ENCODE results near the gene USP25. TPM values are rescaled to one million over a fixed set of nuclear protein-coding genes. Genes with fewer than 3 reads are reported as not detected.

USP25 gene
- total RNA-seq, 1 donor = 33.7 TPM

DNA sequence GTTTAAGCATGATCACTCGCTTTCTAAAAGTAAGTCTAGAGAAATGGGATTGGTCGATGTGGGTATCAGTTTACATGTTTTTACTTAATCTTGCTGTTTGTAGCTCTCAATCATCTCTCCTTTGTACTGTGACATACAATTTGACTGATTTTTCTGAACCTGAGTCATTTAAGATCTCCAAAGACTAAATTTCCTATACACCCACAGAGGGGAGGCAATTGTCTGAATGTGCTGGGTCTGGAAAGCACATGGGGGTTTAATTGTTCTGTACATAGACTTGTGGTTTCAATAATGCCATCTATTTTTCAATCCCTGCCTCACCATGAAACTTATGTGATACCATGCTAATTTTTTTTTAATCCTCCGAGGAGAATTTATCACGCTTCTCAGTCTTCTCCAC, 65.8 kb downstream of the USP25 start:
- no peak for TF ChIP-seq CTCF (IDR thresholded peaks at IDR 0.05; ENCODE audit: insufficient read depth, low read depth, low read length)
- no peak for DNase-seq (ENCODE audit: low read depth)
- no peak overlapping the region for H3K4me3 ChIP-seq (ENCODE audit: low read depth, low read length)

GRCh38 chr21:15797577-15798363, 68.0 kb downstream of the USP25 start:
- no peak overlapping the region for H3K4me3 ChIP-seq (ENCODE audit: low read depth, low read length)
- peak; percentile 22 for DNase-seq (ENCODE audit: low read depth)
- no peak for TF ChIP-seq CTCF (IDR thresholded peaks at IDR 0.05; ENCODE audit: insufficient read depth, low read depth, low read length)

DNA sequence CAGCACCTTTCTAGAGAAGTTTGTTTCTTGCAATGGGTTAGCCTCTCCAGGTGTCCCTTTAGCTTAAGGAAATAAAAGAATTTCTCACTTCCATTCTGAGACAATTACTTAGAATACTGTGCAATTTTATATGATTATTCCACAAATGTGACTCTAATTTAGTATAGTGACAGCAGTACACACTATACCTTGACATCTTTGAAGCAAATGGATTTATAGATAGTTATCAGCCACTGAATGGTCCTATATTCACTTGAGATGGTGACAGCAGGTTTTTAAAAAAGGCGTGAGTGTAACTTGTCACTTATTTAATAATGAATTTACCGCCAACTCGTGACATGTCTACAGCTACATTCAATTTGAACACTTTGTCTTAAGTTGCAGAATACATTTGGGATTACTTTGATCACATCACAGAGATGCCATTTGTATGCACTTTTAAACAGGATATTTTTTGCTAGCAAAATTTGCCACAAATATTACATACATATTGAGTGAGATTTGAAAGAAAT, 71.6 kb downstream of the USP25 start:
- no peak overlapping the region for H3K4me3 ChIP-seq (ENCODE audit: low read depth, low read length)
- DNase-seq (ENCODE audit: low read depth) = no peak
- no peak for TF ChIP-seq CTCF (IDR thresholded peaks at IDR 0.05; ENCODE audit: insufficient read depth, low read depth, low read length)

DNA sequence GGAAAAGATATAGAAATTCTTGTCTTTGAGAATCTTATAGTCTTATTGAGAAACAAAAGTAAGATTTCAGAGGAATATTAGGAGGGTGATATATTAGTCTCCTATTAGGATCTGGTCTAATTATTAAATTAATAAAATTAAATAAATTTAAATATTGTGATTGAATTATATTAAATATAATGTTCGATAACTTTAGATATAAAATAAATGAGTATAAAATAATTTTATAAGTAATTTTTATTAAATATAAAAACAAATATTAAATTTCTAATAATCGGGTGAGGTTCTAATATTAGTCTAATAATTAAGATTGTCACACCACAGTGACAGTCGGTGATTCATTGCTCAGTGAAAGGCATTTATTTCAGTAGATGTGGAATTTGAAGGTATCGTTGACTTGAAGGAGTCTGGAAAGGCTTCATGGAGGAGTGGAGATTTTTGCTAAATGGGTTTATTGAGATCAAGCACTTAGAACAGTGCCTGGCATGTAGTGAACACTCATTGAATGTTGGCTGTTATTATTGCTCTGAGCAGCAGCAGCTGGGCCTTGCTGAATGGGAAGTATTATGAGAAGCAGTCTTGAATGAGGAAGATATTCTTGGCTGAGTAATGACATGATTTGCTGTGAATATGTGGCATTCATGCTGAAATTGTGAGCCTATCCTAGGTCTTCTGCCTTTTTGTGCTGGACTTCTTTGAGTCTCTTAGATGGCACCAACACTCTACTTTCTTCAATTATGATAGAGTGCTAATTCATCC, 74.6 kb downstream of the USP25 start:
- no peak overlapping the region for H3K4me3 ChIP-seq (ENCODE audit: low read depth, low read length)
- TF ChIP-seq CTCF (IDR thresholded peaks at IDR 0.05; ENCODE audit: insufficient read depth, low read depth, low read length) = no peak
- no peak for DNase-seq (ENCODE audit: low read depth)

DNA sequence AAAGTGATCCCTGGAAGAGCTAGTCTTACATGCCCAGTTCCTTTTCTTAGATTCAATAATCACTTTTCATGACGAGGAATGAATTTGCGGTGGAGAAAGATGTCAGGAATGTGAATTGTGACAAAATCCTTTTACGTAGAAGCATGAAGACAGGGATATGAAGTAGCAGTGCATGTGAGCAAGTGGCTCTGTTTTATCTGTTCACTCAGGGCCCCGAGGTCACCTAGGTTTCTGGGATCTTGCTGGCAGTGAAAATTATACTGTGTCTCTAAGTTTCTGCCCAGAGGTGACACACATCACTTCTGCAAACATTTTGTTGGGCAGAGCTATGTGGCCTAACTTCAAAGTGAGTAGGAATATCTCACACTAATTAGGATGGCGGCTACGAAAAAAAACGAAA, 79.3 kb downstream of the USP25 start:
- DNase-seq (ENCODE audit: low read depth) = no peak

GRCh38 chr21:15809818-15810217, 80.0 kb downstream of the USP25 start:
- H3K4me3 ChIP-seq (ENCODE audit: low read depth, low read length) = no peak overlapping the region
- no peak for TF ChIP-seq CTCF (IDR thresholded peaks at IDR 0.05; ENCODE audit: insufficient read depth, low read depth, low read length)
- peak; percentile 81 for DNase-seq (ENCODE audit: low read depth)

More for the DNA sequence above, 79.3 kb downstream of the USP25 start:
- TF ChIP-seq CTCF (IDR thresholded peaks at IDR 0.05; ENCODE audit: insufficient read depth, low read depth, low read length) = no peak
- H3K4me3 ChIP-seq (ENCODE audit: low read depth, low read length) = no peak overlapping the region

Data from fibroblast of villous mesenchyme (primary cell).